GM21737 (cell line): ENCODE measurements around the gene SETMAR.
"Not testable (repeated sequence)": the region's sequence is repeated elsewhere in the genome, so short reads cannot be mapped to it uniquely, and the experiment has no call there.

Experiments used
- ATAC-seq: cut with Tn5 transposase; IDR thresholded peaks from one replicate; pipeline ENCODE4 v1.9.1; 2021; ENCODE audit warnings: mild to moderate bottlenecking, moderate library complexity; ENCODE audit not compliant: unreplicated experiment

SETMAR gene

DNA sequence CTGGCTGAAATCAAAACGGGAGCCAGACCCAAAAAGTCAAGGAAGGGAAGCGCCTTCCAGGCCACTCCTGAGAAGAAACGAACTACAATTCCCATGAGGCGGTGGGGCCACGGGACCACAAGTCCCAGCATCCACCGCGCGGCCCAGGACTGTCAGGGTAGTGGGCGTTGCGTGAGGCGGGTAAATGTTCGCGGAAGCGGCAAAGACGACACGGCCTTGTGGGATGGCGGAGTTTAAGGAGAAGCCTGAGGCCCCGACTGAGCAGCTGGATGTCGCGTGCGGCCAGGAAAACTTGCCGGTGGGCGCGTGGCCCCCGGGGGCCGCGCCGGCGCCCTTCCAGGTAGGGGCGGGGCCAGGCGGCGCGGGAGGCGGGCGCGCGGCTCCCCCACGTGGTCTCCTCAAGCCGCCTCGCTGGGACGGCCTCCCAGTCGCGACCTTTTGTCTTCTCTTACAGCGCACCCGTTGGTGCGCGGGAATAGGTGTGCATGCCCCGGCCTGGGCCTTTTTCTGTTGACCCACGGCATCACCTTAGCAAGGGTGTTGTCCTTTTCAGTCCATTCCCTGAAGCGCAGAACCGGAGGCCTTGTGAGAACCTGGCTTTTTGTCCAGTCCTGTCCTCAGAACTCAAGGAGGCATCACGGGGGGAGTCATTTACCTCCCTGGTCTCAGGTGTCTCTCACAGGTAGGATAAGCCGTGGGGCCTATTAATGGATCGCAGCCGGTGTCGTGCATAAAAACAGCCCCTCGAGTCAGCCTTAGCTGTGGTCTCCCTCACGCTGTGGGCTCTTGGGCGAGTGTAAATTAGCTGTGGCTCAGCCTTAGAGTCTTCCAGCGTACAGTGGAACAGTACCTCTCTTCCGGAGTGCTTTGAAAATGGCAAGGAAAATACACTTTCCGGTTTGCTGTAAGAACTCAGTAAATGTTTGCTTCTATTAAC lies at the start of gene SETMAR:
Gene SETMAR, plus strand, starts transcription at position 183 of the 937 bp plus-strand sequence. Its CDS starts 2 bp downstream, at position 185.
- ATAC-seq = peak; percentile 99

DNA sequence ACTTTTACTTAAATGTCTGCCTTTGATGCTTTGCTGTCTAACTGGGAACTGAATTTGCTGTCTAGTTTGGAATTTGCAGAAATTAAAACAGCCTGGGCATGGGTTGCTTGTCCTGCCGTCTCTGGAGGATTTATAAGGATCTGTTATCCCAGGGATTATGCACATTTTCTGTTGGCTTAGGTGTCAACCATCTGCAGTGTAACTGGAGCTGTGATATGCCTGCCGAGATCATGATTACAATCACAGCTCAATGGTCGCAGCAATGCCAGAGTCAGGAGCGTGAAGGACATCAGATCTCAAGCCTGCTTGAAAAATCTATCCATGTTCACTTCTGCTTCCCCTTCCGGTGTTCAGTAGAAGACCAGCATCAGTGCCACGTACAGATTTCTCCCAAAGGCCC lies 41.8 kb upstream of the SETMAR start:
- no peak for ATAC-seq

DNA sequence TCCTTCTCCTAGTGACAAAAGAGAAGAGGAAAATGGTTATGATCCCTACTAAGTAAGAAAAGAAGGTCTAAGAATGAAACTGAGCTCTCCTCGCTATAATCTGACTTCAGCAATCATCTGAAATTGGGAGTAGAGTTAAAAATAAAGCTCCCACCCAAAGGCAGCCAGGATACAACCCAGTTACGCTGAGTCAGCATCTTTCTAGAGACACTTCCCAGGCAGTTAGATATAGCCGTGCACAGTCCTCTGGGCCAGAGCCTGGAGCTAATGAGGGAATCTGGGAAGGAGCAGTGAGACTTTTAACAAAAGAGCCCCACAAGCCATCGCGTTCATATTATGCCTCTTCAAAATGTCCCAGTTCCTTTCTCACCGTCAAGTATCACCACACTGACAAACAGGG lies 39.1 kb upstream of the SETMAR start:
- no peak for ATAC-seq

DNA sequence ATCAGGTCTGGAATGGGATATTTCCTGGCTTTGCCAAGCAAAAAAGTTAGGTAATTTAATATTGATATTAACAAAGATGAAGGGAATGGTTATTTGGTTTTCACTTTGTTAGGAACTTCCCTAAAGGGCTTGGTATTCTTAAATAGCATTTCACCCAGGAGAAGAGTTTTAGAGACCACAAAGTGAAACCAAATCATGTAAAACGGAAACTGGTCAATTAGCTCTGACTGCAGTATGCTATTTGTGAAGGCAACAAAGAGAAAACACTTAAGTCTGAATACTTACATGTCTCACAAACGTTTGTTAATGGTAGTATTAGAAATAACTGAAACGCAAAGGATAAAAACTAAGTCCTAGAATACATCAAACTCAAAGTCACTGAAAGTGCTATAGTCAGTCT lies 32.4 kb upstream of the SETMAR start:
- peak; percentile 81 for ATAC-seq

DNA sequence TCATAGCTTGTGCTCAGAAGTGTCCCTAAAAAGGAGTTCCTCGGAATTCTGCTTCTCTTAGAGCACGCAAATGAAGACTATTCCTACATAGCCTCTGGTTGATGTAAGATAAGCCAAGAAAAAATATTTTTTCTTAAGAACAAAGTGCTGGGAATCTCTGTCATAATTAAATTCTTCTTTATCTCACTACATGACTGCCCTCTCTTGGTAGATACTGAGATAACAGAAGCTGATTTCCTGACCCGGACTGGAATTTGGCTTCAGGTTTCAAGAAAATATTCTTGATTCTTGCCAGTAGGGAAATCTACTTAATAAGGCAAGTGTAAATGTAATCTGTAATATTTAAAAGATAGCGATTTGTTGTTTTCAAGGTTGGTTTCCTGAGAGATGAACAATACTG lies 31.3 kb upstream of the SETMAR start:
- no peak for ATAC-seq

DNA sequence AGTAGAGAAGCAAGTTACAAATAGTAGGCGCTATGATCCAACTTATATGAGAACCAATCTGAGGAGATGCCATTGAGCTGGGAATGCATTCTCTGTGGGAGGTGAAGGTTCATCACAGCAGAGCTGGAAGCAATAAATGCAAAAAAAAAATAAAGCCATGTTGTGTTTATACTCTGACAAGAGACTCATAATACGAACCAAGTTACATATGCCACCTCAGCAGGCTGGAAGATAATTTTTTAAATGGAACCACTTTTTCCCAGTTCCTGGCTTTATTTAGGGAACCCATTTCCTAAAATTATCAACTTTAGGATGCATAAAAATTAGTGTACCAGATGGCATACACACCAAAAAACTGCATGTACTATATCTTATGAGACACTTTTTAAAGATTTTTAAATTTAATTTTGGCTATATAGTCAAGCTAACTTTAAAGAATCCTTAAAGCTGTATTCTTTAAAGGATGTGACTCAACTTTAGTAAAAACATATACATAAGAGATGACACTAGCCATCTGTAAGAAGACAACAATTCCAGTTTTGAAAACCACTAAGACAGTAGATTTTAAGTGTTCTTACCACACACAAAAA lies 23.6 kb upstream of the SETMAR start:
- no peak for ATAC-seq

DNA sequence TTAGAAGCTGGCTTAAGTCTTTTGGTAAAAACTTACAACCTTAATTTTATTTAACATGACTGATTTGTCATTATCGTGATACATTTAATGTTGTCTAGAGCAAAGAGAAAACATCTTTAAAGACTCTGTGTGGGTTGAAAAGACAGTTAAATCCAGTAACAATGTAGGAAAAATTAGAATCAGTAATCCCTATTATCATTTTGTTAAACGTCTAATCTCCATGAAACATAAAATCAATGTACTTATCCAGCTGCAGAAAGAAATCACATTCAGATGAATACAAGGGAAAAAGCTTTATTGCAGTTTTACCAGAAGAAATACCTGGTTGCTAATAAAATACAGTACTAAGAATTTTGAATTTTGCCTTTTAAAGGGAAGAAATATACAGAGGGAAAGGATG lies 21.2 kb upstream of the SETMAR start:
- ATAC-seq = no peak

DNA sequence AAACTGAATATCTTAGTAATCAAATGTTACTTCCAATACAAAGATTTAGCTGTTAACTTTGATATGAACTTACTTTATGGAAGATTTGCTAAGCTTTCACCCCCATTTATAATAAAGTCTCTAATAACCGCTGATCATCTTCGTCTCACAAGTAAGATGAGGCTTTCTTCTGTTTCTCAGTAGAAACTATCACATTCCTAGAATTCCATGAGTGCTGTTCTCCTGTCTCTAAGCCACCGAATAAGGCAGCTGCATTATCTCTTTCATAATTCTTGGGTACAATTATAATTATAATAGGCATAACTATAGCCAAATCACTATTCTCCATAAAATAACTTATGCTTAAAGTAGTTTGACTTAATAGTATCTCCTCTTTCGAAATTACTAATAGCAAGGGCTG lies 18.3 kb upstream of the SETMAR start:
- no peak for ATAC-seq

DNA sequence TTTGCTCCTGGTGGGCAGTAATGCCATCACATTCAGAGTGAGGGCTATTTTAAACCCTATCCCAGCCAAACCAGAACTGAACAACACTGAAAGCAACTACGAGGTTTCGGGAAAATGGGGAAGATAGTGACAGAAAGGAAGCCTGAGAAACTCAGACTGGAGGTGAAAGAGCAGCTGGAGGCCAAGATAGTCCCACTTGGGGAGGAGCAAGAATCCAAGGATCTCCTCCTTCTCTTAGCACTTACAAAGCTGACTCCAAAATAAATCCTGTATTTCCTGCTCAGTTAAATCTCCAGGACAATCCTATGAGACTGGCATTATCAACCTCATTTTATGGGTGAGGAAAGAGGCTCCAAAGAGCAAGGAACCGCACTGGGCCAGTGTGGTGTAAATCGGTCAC lies 14.1 kb upstream of the SETMAR start:
- ATAC-seq = no peak

DNA sequence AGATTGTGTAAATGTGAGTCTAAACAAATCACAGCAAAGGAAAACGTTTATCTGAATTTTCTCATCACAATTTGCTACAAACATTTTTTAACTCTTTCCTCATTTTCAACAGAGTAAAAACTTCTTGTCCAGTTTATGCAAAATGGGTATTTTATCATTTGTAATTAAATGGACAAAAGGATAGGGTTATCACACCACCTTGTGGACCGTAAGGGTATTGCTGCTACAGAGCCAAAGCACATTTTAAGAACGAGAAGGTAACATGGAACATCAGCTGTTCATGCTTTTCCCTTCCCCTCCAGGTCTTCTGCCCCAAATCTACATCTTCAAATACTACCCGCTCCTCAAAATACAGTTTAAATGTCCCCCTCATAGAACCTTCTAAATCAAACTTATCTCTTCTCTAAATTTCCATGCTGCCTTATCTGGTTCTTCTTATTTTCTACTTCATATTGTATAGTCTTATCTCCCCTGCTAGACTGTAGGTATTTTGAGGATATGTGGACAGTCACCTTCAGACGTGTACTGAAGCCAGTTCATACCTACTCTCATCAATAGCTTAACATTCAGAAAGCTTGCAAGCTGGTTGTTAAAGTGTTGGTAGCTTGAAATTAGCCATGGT lies 12.8 kb upstream of the SETMAR start:
- ATAC-seq = no peak

DNA sequence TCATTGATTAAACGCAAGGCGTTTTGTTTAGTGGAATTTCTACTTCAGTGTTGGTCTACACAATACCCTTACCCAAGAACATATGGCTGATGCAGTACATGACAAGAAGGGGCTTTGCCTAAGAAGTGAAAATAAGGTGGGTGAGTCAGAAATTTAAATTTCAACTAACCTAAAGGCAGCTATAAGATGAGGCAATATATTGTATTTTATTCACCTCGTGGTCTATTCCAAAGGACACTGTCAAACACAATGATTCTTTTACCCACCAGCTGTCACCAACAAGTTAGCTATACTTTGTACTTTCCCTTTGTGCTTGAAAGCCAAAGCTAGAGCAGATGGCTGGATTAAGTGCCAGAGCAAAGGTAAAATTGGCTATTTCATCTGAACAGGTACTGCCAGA lies 10.9 kb upstream of the SETMAR start:
- no peak for ATAC-seq

DNA sequence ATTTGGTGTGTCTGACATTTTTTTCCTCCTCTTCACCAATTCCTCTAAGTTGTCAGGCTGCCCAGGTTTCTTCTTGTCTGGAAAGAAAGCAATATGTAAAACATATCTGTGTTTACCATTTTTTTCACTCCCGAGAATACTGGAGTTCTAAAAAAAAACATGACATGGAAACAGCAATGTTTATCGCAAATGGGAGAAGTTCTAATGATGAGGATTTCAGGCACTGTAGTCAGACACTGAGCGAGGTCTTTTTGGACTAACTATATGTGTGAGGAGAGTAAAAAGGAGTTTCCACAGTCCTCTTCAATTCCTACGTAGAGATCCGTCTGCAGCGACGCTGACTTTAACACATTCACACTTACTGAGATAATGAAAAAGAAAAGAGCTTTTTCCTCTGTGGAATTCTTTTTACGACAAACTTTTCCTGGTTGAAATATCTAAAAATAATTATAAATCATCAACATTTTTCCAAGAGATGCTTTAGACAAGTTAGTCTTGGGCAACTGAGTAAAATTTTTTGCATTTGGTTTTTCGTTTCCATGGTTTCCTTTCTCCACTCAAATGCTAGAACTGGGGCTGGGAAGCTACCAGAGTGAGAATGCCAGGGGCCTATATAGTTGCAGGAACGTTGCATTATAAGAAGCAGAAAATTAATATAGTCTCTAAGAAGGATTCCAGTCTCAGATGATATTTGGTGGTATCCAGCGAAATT lies 8.4 kb upstream of the SETMAR start:
- ATAC-seq = no peak

DNA sequence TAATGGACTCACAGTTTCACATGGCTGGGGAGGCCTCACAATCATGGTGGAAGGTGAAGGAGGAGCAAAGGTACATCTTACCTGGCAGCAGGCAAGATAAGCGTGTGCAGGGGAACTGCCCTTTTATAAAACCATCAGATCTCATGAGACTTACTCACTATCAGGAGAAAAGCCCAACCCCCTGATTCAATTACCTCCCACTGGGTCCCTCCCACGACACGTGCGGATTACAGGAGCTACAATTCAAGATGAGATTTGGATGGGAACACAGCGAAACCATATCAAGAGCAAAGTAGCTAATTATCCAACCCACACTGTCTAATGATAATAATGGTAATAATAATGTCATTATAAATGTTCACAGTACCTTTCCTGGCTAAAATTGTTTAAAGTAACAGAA lies 6.7 kb upstream of the SETMAR start:
- not testable (repeated sequence) for ATAC-seq

DNA sequence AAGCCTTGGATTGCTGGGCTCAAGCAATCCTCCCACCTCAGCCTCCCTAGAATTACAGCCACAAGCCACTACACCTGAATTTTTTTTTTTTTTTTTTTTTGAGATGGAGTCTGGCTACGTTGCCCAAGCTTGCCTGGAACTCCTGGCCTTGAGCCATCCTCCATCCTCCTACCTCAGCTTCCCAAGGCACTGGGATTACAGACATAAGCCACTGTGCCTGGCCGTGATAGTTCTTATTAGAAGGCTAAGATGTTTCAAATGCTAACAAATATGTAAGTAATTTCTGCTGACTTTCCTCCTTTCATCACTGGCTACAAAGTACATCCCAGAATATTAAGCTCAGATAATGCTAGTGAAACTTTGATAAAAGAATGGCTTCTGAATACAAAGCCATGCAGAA lies 5.7 kb upstream of the SETMAR start:
- no peak for ATAC-seq

DNA sequence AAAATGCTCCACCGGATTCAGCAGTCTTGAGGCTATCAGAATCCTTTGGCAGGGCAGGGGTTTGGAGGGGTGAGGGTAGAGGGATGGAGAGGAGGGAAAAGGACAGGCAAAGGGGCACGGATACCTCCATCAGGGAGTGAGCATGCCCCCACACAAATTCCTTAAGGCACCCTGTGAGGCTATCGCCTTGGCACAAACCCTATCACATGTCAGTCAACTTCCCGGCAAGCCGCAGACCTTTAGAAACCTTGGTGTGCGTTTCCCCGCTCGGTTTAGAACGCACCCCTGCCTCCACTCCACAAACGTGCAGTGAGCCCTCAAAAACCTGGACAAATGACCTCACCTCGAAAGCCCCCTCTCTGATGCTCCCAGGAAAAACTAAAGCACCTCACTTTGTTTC lies 422 bp upstream of the SETMAR start:
- ATAC-seq = no peak

DNA sequence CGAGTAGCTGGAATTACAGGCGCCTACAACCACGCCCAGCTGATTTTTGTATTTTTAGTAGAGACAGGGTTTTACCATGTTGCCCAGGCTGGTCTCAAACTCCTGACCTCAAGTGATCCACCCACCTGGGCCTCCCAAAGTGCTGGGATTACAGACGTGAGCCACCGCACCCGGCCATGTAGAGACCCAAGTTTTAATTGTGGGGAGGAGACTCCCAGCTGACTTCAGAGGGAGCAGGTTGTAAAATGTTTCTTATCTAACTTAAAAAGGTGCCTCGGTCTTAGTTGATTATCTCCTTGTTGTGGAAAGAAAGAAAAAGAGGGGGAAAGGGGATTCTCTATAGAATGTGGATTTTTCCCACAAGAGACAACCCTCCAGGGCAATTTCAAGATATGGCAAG lies 2.0 kb downstream of the SETMAR start:
- not testable (repeated sequence) for ATAC-seq

DNA sequence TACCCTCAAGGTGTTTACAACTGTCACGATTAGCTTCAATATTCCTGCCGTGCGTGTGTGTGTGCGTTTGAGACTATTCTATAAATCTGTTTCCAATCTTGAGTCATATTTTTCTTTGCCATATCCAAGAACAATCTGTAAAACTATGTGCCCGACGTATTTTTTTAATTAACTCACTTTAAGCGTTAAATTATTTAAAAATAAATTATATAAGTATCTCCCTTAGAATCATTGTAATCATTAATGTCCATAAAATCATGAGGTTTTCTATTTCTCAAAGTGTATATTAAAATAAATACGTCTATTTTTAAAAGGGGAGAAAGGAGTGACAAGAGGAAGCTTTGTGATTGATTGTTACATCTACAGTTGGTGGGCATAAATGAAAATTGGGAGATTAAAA lies 2.9 kb downstream of the SETMAR start:
- no peak for ATAC-seq

DNA sequence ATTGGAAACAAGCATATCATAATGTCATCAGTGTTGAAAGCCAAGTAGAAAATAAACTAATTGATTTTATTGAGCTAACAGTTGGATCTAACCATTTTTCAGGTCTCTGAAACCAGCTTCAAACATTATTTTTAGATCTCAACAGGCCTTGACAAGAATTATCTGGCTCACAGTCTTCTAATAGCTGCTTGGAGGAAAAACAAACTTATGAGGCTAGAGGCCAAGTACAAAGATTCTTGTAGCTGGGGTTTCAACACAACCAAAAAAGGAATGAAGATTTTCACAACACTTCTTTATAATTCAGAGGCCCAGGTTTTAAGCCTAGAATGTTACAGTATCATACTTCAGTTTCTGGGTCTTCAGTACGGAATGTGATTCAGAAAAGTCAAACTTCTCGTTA lies 3.7 kb downstream of the SETMAR start:
- ATAC-seq = no peak

DNA sequence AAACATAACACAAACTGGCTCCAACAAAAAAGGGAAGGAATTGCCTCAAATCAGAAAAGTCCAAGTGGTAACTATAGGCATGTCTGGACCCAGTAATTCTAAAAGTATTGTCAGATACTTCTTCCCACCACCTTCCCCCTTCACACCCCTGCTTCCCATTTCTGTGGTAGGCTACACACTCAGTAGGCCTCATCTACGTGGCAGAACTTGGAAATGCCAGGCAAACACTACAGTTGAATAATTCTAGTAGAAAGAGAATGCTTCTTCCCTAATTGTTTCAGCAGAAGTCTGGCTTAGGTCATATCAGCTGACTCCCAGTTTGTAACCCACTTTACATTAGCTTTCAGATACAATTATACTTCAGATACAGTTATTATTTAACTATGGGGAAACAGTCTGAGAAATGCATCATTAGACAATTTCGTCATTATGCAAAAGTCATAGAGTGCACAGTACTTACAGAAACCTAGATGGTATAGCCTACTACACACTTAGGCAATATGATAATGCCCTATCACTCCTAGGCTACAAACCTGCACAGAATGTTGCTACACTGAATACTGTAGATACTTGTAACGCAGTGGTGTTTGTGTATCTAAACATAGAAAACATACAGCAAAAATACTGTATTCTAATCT lies 6.4 kb downstream of the SETMAR start:
- no peak for ATAC-seq

DNA sequence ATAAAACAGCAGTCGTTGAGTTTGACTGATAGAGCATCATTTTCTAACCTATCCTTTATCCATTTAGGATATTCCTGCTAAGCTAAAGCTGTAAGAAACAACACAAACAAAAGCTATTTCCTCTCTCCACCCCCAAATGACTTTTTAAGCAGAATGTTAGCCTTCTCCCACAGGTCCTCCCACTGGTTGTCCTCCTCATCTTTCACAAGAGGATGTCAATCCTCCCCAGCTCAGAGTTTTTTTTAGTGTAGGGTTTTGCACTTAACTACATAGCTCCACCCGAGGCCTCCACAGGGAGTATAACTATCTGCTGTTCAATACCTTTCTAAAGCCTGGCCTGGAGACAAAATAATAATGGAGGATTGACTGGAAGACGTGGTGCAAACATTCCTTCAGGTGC lies 7.8 kb downstream of the SETMAR start:
- ATAC-seq = no peak

DNA sequence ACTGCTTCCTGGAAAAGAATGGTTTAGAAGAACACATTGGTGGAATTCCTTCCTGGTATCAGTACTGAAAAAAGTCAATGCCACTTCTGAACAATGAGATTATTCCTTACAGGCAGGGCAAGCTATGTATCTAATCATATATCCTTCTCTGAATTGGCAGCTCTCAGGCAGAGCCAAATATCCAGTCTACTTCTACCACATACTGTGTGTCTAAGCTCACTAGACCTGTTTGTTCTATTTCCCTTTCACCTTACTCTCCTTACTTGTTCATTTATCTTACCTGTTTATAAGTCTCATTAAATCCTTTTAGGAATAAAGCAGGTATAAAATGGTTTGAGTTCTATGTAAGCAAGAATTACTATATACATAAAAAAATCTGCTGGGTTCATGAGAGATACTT lies 8.3 kb downstream of the SETMAR start:
- ATAC-seq = no peak
